Activated T-helper 1 cell treated with Interleukin-2 at 50 U/mL for 16 hours (primary cell): ENCODE results near the gene CCNK.
A peak's percentile ranks its signal among the peaks of the same experiment; 100 is the strongest.

Source experiments
- DNase-seq: peaks from one replicate; pipeline ENCODE4 v3.0.0-alpha.2; 2020; ENCODE audit warnings: low read depth

The CCNK gene

GRCh38 chr14:99466758-99467157, 14.5 kb upstream of the CCNK start:
- no peak for DNase-seq

GRCh38 chr14:99467336-99468078, 13.7 kb upstream of the CCNK start:
- DNase-seq = no peak

- no peak for DNase-seq
These were observed 13.1 kb upstream of the CCNK start for GRCh38 chr14:99468081-99468480.

GRCh38 chr14:99468836-99469592, 12.2 kb upstream of the CCNK start:
- no peak for DNase-seq

- no peak for DNase-seq
These were observed 9.5 kb upstream of the CCNK start for GRCh38 chr14:99471731-99472130.

- DNase-seq = no peak
These were observed 8.3 kb upstream of the CCNK start for GRCh38 chr14:99472937-99473336.

GRCh38 chr14:99473458-99473857, 7.8 kb upstream of the CCNK start:
- DNase-seq = no peak

GRCh38 chr14:99475179-99475578, 6.0 kb upstream of the CCNK start:
- DNase-seq = no peak

- no peak for DNase-seq
These were observed 5.5 kb upstream of the CCNK start for GRCh38 chr14:99475660-99476059.

GRCh38 chr14:99476864-99477263, 4.3 kb upstream of the CCNK start:
- no peak for DNase-seq

GRCh38 chr14:99478128-99478527, 3.1 kb upstream of the CCNK start:
- no peak for DNase-seq

- no peak for DNase-seq
These were observed 1.9 kb upstream of the CCNK start for GRCh38 chr14:99479160-99479905.

GRCh38 chr14:99479906-99480869, 1.0 kb upstream of the CCNK start, which contains the start of gene SETD3:
Gene SETD3 (minus strand): TSS chr14:99480859. CDS start chr14:99465805, 15,054 bp downstream.
- peak; percentile 11 for DNase-seq

- DNase-seq = no peak
These were observed 513 bp downstream of the CCNK start for GRCh38 chr14:99481745-99482099.

GRCh38 chr14:99484106-99484505, 2.9 kb downstream of the CCNK start:
- DNase-seq = no peak

GRCh38 chr14:99497341-99497740, 16.1 kb downstream of the CCNK start:
- DNase-seq = no peak

GRCh38 chr14:99497894-99498293, 16.7 kb downstream of the CCNK start:
- DNase-seq = no peak

GRCh38 chr14:99502989-99503421, 21.8 kb downstream of the CCNK start:
- DNase-seq = no peak

- no peak for DNase-seq
These were observed 22.7 kb downstream of the CCNK start for GRCh38 chr14:99503848-99504453.

GRCh38 chr14:99505089-99505488, 23.9 kb downstream of the CCNK start:
- no peak for DNase-seq

GRCh38 chr14:99506276-99506675, 25.1 kb downstream of the CCNK start:
- DNase-seq = no peak
